ENCODE measurements around the gene BATF3. TPM values are rescaled to one million over a fixed set of nuclear protein-coding genes. Genes with fewer than 3 reads are reported as not detected.

The BATF3 gene
- total and polyA plus RNA-seq, 9 of the 15 experiments (the other 6 are each of a cell fraction or from before 2014, with no cell fraction given) = 0.40 to 3.8 (median 2.0) TPM

DNA sequence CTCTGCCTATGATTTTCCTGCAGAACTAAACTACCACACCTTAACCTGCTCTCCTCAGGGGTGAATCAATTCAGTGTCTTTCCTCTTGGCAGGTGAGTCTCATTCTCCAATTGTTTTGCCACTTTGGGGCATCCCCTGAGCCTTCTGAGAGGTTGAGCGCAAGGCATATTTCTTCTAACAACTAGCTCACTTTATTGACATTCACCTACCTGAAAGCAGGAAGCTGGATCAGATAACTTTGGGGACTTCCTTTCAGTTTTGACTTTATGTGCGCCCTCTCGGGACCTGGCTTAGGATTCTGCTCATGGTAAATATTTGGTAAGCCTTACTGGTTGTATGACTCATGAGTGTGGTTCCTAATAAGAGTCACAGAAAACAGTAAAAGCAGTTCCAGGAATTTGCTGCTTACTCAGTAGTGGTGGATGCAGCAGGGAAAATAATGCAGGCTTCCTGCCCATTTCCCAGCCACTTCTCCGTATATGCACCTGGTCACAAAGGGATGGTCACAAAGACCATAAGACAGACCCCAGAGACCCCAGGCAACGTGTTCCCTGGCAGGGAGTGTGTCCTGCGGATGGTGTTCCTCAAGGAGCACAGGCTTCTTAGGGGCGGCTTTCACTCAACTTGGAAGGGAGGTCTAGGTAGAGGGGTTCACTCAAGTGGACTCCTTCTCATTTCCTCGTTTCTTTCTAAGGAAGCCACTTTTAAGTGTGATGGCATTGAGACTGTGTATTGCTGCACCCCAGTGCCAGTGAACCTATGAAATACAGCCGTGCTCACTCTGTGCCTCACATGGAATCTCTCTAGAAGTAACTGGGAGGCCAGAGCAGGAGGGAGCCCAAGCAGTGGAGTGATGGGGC, 22.0 kb upstream of the BATF3 start (continued):
- TF ChIP-seq, protein P1, sequence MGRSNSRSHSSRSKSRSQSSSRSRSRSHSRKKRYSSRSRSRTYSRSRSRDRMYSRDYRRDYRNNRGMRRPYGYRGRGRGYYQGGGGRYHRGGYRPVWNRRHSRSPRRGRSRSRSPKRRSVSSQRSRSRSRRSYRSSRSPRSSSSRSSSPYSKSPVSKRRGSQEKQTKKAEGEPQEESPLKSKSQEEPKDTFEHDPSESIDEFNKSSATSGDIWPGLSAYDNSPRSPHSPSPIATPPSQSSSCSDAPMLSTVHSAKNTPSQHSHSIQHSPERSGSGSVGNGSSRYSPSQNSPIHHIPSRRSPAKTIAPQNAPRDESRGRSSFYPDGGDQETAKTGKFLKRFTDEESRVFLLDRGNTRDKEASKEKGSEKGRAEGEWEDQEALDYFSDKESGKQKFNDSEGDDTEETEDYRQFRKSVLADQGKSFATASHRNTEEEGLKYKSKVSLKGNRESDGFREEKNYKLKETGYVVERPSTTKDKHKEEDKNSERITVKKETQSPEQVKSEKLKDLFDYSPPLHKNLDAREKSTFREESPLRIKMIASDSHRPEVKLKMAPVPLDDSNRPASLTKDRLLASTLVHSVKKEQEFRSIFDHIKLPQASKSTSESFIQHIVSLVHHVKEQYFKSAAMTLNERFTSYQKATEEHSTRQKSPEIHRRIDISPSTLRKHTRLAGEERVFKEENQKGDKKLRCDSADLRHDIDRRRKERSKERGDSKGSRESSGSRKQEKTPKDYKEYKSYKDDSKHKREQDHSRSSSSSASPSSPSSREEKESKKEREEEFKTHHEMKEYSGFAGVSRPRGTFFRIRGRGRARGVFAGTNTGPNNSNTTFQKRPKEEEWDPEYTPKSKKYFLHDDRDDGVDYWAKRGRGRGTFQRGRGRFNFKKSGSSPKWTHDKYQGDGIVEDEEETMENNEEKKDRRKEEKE (IDR thresholded peaks at IDR 0.05; ENCODE audit: borderline replicate concordance in 1 of 2, control insufficient read depth in 1 of 2, low read depth in 2 of 2, low read length in 1 of 2) = no peak
- TF ChIP-seq ELF1 (tag; IDR thresholded peaks at IDR 0.05) (no peak), ZFPM2 (CRISPR knock-in tag; IDR thresholded peaks at IDR 0.05) (no peak), GATAD2B (IDR thresholded peaks at IDR 0.05; ENCODE audit: borderline replicate concordance) (no peak)
- TF ChIP-seq, protein P2, sequence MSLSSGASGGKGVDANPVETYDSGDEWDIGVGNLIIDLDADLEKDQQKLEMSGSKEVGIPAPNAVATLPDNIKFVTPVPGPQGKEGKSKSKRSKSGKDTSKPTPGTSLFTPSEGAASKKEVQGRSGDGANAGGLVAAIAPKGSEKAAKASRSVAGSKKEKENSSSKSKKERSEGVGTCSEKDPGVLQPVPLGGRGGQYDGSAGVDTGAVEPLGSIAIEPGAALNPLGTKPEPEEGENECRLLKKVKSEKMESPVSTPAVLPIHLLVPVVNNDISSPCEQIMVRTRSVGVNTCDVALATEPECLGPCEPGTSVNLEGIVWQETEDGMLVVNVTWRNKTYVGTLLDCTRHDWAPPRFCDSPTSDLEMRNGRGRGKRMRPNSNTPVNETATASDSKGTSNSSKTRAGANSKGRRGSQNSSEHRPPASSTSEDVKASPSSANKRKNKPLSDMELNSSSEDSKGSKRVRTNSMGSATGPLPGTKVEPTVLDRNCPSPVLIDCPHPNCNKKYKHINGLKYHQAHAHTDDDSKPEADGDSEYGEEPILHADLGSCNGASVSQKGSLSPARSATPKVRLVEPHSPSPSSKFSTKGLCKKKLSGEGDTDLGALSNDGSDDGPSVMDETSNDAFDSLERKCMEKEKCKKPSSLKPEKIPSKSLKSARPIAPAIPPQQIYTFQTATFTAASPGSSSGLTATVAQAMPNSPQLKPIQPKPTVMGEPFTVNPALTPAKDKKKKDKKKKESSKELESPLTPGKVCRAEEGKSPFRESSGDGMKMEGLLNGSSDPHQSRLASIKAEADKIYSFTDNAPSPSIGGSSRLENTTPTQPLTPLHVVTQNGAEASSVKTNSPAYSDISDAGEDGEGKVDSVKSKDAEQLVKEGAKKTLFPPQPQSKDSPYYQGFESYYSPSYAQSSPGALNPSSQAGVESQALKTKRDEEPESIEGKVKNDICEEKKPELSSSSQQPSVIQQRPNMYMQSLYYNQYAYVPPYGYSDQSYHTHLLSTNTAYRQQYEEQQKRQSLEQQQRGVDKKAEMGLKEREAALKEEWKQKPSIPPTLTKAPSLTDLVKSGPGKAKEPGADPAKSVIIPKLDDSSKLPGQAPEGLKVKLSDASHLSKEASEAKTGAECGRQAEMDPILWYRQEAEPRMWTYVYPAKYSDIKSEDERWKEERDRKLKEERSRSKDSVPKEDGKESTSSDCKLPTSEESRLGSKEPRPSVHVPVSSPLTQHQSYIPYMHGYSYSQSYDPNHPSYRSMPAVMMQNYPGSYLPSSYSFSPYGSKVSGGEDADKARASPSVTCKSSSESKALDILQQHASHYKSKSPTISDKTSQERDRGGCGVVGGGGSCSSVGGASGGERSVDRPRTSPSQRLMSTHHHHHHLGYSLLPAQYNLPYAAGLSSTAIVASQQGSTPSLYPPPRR (CRISPR knock-in tag; IDR thresholded peaks at IDR 0.05; ENCODE audit: borderline replicate concordance) = 0 out of 2 replicates have a peak, but pooled peaks have one; percentile 32
- TF ChIP-seq, protein P3, sequence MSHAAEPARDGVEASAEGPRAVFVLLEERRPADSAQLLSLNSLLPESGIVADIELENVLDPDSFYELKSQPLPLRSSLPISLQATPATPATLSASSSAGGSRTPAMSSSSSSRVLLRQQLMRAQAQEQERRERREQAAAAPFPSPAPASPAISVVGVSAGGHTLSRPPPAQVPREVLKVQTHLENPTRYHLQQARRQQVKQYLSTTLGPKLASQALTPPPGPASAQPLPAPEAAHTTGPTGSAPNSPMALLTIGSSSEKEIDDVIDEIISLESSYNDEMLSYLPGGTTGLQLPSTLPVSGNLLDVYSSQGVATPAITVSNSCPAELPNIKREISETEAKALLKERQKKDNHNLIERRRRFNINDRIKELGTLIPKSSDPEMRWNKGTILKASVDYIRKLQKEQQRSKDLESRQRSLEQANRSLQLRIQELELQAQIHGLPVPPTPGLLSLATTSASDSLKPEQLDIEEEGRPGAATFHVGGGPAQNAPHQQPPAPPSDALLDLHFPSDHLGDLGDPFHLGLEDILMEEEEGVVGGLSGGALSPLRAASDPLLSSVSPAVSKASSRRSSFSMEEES (CRISPR knock-in tag; IDR thresholded peaks at IDR 0.05) = no peak
- TF ChIP-seq, protein P4, sequence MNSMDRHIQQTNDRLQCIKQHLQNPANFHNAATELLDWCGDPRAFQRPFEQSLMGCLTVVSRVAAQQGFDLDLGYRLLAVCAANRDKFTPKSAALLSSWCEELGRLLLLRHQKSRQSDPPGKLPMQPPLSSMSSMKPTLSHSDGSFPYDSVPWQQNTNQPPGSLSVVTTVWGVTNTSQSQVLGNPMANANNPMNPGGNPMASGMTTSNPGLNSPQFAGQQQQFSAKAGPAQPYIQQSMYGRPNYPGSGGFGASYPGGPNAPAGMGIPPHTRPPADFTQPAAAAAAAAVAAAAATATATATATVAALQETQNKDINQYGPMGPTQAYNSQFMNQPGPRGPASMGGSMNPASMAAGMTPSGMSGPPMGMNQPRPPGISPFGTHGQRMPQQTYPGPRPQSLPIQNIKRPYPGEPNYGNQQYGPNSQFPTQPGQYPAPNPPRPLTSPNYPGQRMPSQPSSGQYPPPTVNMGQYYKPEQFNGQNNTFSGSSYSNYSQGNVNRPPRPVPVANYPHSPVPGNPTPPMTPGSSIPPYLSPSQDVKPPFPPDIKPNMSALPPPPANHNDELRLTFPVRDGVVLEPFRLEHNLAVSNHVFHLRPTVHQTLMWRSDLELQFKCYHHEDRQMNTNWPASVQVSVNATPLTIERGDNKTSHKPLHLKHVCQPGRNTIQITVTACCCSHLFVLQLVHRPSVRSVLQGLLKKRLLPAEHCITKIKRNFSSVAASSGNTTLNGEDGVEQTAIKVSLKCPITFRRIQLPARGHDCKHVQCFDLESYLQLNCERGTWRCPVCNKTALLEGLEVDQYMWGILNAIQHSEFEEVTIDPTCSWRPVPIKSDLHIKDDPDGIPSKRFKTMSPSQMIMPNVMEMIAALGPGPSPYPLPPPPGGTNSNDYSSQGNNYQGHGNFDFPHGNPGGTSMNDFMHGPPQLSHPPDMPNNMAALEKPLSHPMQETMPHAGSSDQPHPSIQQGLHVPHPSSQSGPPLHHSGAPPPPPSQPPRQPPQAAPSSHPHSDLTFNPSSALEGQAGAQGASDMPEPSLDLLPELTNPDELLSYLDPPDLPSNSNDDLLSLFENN (IDR thresholded peaks at IDR 0.05; ENCODE audit: low read depth in 2 of 2, low read length in 2 of 2) = no peak
- TF ChIP-seq, protein P5, sequence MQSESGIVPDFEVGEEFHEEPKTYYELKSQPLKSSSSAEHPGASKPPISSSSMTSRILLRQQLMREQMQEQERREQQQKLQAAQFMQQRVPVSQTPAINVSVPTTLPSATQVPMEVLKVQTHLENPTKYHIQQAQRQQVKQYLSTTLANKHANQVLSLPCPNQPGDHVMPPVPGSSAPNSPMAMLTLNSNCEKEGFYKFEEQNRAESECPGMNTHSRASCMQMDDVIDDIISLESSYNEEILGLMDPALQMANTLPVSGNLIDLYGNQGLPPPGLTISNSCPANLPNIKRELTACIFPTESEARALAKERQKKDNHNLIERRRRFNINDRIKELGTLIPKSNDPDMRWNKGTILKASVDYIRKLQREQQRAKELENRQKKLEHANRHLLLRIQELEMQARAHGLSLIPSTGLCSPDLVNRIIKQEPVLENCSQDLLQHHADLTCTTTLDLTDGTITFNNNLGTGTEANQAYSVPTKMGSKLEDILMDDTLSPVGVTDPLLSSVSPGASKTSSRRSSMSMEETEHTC (IDR thresholded peaks at IDR 0.05) = no peak
